Osteoblast (primary cell): ENCODE results near the gene CBX1. TPM values are rescaled to one million over a fixed set of nuclear protein-coding genes. Genes with fewer than 3 reads are reported as not detected.

ENCODE experiments used
- DNase-seq: peaks from one replicate; pipeline ENCODE4 v3.0.0; 2011; ENCODE audit warnings: low spot score, mixed read lengths; ENCODE audit not compliant: insufficient read length; ENCODE audit errors: missing footprints
- H2AFZ ChIP-seq: 2 replicates; pipeline ENCODE4 v1.6.0; 2011; ENCODE audit warnings: mild to moderate bottlenecking, low read length
- H3K27ac ChIP-seq: 2 replicates; pipeline ENCODE4 v1.5.1; 2011; ENCODE audit warnings: mild to moderate bottlenecking, low read depth, low read length, moderate library complexity
- H3K27me3 ChIP-seq: 2 replicates; pipeline ENCODE4 v1.6.0; 2012; ENCODE audit warnings: mild to moderate bottlenecking, control low read depth, inconsistent platforms, low read length, moderate library complexity; ENCODE audit not compliant: insufficient read depth
- H3K36me3 ChIP-seq: 2 replicates; pipeline ENCODE4 v1.5.1; 2011; ENCODE audit warnings: mild to moderate bottlenecking, low read length, control low read depth, moderate library complexity; ENCODE audit not compliant: insufficient read depth
- H3K4me1 ChIP-seq: 2 replicates; pipeline ENCODE4 v1.5.1; 2011; ENCODE audit warnings: mild to moderate bottlenecking, low read length, control low read depth, moderate library complexity; ENCODE audit not compliant: insufficient read depth
- H3K4me2 ChIP-seq: 2 replicates; pipeline ENCODE4 v1.6.0; 2011; ENCODE audit warnings: mild to moderate bottlenecking, low read length; ENCODE audit not compliant: insufficient read depth
- H3K4me3 ChIP-seq: fragments of 200-600 bp; sonication (generic); 3 replicates; pipeline ENCODE4 v1.5.1; 2012; ENCODE audit warnings: mild to moderate bottlenecking, low read length, inconsistent platforms; ENCODE audit not compliant: insufficient read depth
- H3K79me2 ChIP-seq: 2 replicates; pipeline ENCODE4 v1.6.0; 2012; ENCODE audit warnings: mild to moderate bottlenecking, low read length, control low read depth, inconsistent platforms; ENCODE audit not compliant: insufficient read depth
- H3K9me3 ChIP-seq: 2 replicates; pipeline ENCODE4 v1.5.1; 2011; ENCODE audit warnings: low read depth, low read length, control low read depth
- H4K20me1 ChIP-seq: 2 replicates; pipeline ENCODE4 v1.6.0; 2012; ENCODE audit warnings: mild to moderate bottlenecking, low read length, control low read depth; ENCODE audit not compliant: insufficient read depth
- total RNA-seq: library from RNA; depleted of rRNA; stranded (reverse); fragments of >200 nt; gene quantifications from 2 replicates; pipeline ENCODE4 v1.2.3, GENCODE V29; 2012
- TF ChIP-seq, protein P1 (sequence below): IDR thresholded peaks from 2 replicates; pipeline ENCODE4 v1.5.1; 2011; ENCODE audit warnings: mild to moderate bottlenecking, low read depth, low read length, moderate library complexity; ENCODE audit errors: extremely low read depth

CBX1 gene
- total RNA-seq, 1 donor, result 30.0 TPM

DNA sequence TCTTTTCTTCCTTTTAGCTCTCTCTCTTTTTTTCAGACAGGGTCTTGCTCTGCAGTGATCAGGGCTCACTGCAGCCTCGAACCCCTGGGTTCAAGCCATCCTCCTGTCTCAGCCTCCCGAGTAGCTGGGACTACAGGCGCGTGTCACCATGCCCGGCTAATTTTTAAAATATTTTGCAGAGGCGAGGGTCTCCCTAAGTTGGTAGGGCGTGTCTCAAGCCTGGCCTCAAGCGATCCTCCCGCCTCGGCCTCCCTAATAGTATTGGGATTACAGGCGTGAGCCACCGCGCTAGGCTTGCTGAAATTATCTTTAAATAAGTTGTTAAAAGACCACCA is 5.5 kb upstream of the CBX1 start:
- Histone ChIP-seq H3K27me3 (no peaks in the 10 kb centered on the region), H3K79me2 (peaks cover 42% of the 10 kb centered on the region), H4K20me1 (no peaks in the 10 kb centered on the region), H3K36me3 (no peaks in the 10 kb centered on the region), H3K4me2 (peak overlapping the region; percentile 86), H2AFZ (peak overlapping the region; percentile 100), H3K9me3 (no peaks in the 10 kb centered on the region), H3K4me3 (peak overlapping the region; percentile 98), H3K27ac (peak overlapping the region; percentile 59), H3K4me1 (peaks cover 15% of the 10 kb centered on the region)
- no peak for DNase-seq
- TF ChIP-seq, protein P1, sequence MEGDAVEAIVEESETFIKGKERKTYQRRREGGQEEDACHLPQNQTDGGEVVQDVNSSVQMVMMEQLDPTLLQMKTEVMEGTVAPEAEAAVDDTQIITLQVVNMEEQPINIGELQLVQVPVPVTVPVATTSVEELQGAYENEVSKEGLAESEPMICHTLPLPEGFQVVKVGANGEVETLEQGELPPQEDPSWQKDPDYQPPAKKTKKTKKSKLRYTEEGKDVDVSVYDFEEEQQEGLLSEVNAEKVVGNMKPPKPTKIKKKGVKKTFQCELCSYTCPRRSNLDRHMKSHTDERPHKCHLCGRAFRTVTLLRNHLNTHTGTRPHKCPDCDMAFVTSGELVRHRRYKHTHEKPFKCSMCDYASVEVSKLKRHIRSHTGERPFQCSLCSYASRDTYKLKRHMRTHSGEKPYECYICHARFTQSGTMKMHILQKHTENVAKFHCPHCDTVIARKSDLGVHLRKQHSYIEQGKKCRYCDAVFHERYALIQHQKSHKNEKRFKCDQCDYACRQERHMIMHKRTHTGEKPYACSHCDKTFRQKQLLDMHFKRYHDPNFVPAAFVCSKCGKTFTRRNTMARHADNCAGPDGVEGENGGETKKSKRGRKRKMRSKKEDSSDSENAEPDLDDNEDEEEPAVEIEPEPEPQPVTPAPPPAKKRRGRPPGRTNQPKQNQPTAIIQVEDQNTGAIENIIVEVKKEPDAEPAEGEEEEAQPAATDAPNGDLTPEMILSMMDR, result no peak

DNA sequence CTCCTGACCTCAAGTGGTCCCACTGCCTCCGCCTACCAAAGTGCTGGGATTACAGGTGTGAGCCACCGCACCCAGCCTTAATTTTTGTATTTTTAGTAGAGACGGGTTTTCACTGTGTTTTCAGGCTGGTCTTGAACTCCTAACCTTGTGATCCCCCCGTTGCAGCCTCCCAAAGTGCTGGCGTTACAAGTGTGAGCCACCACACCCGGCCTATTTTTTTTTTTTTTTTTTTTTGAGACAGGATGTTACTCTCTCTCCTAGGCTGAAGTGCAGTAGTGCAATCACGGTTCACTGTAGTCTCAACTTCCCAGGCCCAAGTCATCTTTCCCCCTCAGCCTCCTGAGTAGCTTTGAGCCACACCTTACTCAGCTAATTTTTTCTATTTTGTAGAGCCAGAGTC is 3.2 kb upstream of the CBX1 start:
- Histone ChIP-seq H3K9me3 (no peaks in the 10 kb centered on the region), H3K4me1 (peaks cover 18% of the 10 kb centered on the region), H3K4me2 (no peak overlapping the region), H3K4me3 (no peak overlapping the region), H2AFZ (no peak overlapping the region), H3K27me3 (no peaks in the 10 kb centered on the region), H3K36me3 (no peaks in the 10 kb centered on the region), H4K20me1 (no peaks in the 10 kb centered on the region), H3K79me2 (peaks cover 35% of the 10 kb centered on the region), H3K27ac (no peak overlapping the region)
- TF ChIP-seq, protein P1, result no peak
- DNase-seq, result no peak

DNA sequence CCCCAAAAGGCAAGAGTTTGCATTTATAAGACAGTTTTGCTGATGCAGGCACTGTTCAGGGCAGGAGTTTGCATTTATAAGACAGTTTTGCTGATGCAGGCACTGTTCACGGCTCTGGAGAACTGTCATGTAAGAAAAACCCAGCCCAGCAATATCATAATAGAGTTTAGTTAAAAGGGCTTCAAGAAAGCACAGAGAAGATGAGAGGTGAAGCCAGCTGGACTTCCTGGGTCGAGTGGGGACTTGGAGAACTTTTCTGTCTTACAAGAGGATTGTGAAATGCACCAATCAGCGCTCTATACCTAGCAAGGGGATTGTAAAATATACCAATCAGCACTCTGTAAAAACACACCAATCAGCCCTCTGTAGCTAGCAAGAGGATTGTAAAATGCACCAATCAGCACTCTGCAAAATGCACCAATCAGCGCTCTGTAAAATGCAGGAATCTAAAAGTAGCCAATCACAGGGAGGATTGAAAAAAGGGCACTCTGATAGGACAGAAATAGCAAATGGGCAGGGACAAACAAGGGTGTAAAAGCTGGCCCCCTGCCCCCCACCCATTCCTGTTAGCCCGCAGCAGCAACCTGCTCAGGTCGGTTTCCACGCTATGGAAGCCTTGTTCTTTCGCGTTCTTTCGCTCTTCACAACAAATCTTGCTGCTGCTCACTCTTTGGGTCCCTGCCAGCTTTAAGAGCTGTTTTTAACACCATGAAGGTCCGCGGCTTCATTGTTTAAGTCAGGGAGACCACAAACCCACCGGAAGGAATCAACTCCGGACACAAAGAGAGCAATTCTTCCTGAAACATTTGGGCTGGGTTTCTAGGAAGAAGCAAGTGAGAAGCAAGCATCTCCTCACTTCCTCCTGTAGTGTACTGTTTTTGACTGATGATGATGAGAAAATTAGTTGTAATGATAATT is 1.8 kb upstream of the CBX1 start:
- TF ChIP-seq, protein P1, result no peak
- Histone ChIP-seq H3K36me3 (peaks cover 3% of the 10 kb centered on the region), H3K27me3 (no peaks in the 10 kb centered on the region), H3K4me2 (no peak overlapping the region), H3K4me3 (no peak overlapping the region), H3K27ac (no peak overlapping the region), H2AFZ (no peak overlapping the region), H3K79me2 (peaks cover 36% of the 10 kb centered on the region), H3K4me1 (peaks cover 8% of the 10 kb centered on the region), H4K20me1 (no peaks in the 10 kb centered on the region), H3K9me3 (no peaks in the 10 kb centered on the region)
- no peak for DNase-seq

DNA sequence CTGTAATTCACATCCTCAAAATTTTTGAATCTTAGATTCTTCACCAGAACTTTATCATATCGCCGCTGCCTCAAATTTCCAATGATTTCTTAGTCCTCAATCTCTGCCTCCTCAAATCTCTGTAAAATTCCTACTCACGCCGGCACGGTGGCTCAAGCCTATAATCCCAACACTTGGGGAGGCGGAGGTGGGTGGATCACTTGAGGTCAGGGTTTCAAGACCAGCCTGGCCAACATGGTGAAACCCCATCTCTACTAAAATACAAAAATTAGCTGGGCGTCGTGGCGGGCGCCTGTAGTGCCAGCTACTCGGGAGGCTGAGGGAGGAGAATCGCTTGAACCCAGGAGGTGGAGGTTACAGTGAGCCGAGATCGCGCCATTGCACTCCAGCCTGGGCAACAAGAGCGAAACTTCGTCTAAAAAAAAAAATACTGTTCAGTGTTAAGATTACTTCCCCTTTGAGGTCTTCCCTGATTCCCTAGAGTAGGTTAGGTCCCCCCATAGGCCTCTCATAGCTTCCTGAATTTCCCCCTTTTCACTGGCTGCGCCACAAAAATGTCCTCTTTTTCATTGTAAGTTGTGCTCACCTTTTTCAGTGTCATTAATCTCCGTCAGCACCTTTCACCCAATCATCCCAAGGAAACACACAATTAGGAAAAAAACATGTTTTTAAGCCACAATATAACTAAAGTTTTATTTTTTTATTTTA is 919 bp upstream of the CBX1 start:
- Histone ChIP-seq H3K4me3 (no peak overlapping the region), H3K36me3 (peaks cover 3% of the 10 kb centered on the region), H4K20me1 (no peaks in the 10 kb centered on the region), H3K4me1 (peaks cover 7% of the 10 kb centered on the region), H3K79me2 (peaks cover 38% of the 10 kb centered on the region), H3K4me2 (peak overlapping the region; percentile 89), H2AFZ (peak overlapping the region; percentile 6), H3K27me3 (no peaks in the 10 kb centered on the region), H3K9me3 (no peaks in the 10 kb centered on the region), H3K27ac (no peak overlapping the region)
- no peak for DNase-seq
- TF ChIP-seq, protein P1, result no peak
